SK-N-SH treated with all-trans-retinoic acid at 6 μM for 48 hours (cell line): ENCODE measurements around the gene SERP1.

Experiments used
- ATAC-seq: fragments of 200-7000 bp; cut with Tn5 transposase; 3 replicates; pipeline ENCODE4 v1.9.1; 2020; ENCODE audit warnings: mild to moderate bottlenecking, moderate library complexity
- ARNTL ChIP-seq: fragments of 450-650 bp; formaldehyde crosslinking; IDR thresholded peaks from 2 replicates; pipeline ENCODE4 v1.5.0; 2020; ENCODE audit warnings: low read depth, mild to moderate bottlenecking, moderate library complexity, borderline replicate concordance
- BACH2 ChIP-seq: fragments of 250-450 bp; sonication (Bioruptor Pico); IDR thresholded peaks from 2 replicates; pipeline ENCODE4 v1.9.0; 2021; ENCODE audit warnings: mild to moderate bottlenecking, borderline replicate concordance
- CSDC2 ChIP-seq: fragments of 250-450 bp; sonication (Bioruptor Pico); IDR thresholded peaks from 2 replicates; pipeline ENCODE4 v1.5.0; 2020; ENCODE audit warnings: mild to moderate bottlenecking, moderate library complexity
- ESRRG ChIP-seq: fragments of 250-450 bp; sonication (Bioruptor Pico); IDR thresholded peaks from 2 replicates; pipeline ENCODE4 v1.6.1; 2021; ENCODE audit warnings: mild to moderate bottlenecking
- GLIS3 ChIP-seq: fragments of 250-450 bp; sonication (Bioruptor Pico); IDR thresholded peaks from 2 replicates; pipeline ENCODE4 v1.5.0; 2020; ENCODE audit warnings: mild to moderate bottlenecking, moderate library complexity
- ISL1 ChIP-seq: fragments of 250-450 bp; sonication (Bioruptor Pico); IDR thresholded peaks from 2 replicates; pipeline ENCODE4 v2.1.2; 2022; ENCODE audit warnings: mild to moderate bottlenecking, moderate library complexity
- OSR1 ChIP-seq: fragments of 250-450 bp; sonication (Bioruptor Pico); IDR thresholded peaks from 2 replicates; pipeline ENCODE4 v1.8.0; 2022; ENCODE audit warnings: moderate library complexity, mild to moderate bottlenecking, inconsistent platforms
- PPARA ChIP-seq: fragments of 250-450 bp; sonication (Bioruptor Pico); IDR thresholded peaks from 2 replicates; pipeline ENCODE4 v1.5.0; 2020; ENCODE audit warnings: mild to moderate bottlenecking, borderline replicate concordance
- RARB ChIP-seq: fragments of 250-450 bp; sonication (Bioruptor Pico); IDR thresholded peaks from 2 replicates; pipeline ENCODE4 v1.8.0; 2021; ENCODE audit warnings: mild to moderate bottlenecking, moderate library complexity
- SNAI2 ChIP-seq: fragments of 250-450 bp; sonication (Bioruptor Pico); IDR thresholded peaks from 2 replicates; pipeline ENCODE4 v1.5.0; 2020; ENCODE audit warnings: mild to moderate bottlenecking, moderate library complexity
- TCF4 ChIP-seq: fragments of 250-450 bp; sonication (Bioruptor Pico); IDR thresholded peaks from 2 replicates; pipeline ENCODE4 v1.8.0; 2021; ENCODE audit warnings: mild to moderate bottlenecking, moderate library complexity, borderline replicate concordance
- TOX ChIP-seq: fragments of 250-450 bp; sonication (Bioruptor Pico); IDR thresholded peaks from 2 replicates; pipeline ENCODE4 v1.8.0; 2021; ENCODE audit warnings: mild to moderate bottlenecking, moderate library complexity, borderline replicate concordance
- ZC3H10 ChIP-seq: fragments of 250-450 bp; sonication (Bioruptor Pico); IDR thresholded peaks from 2 replicates; pipeline ENCODE4 v1.5.1; 2021; ENCODE audit warnings: mild to moderate bottlenecking, moderate library complexity
- ZNF565 ChIP-seq: fragments of 450-650 bp; formaldehyde crosslinking; conservative IDR thresholded peaks from 2 replicates; pipeline ENCODE4 v1.5.0; 2020; ENCODE audit warnings: low read depth, mild to moderate bottlenecking, moderate library complexity
- ZNF70 ChIP-seq: fragments of 450-650 bp; formaldehyde crosslinking; IDR thresholded peaks from 2 replicates; pipeline ENCODE4 v1.5.0; 2020; ENCODE audit warnings: mild to moderate bottlenecking, moderate library complexity
- ZNF8 ChIP-seq: fragments of 450-650 bp; formaldehyde crosslinking; IDR thresholded peaks from 2 replicates; pipeline ENCODE4 v1.5.0; 2020; ENCODE audit warnings: mild to moderate bottlenecking, moderate library complexity
- TF ChIP-seq, protein P1 (sequence below): fragments of 250-450 bp; sonication (Bioruptor Pico); IDR thresholded peaks from 2 replicates; pipeline ENCODE4 v1.8.0; 2021; ENCODE audit warnings: low read depth, mild to moderate bottlenecking, moderate library complexity, borderline replicate concordance
- TF ChIP-seq, protein P2 (sequence below): fragments of 250-450 bp; sonication (Bioruptor Pico); IDR thresholded peaks from 2 replicates; pipeline ENCODE4 v1.5.1; 2020; ENCODE audit warnings: low read depth, mild to moderate bottlenecking, moderate library complexity
- TF ChIP-seq, protein P3 (sequence below): fragments of 250-450 bp; sonication (Bioruptor Pico); IDR thresholded peaks from 2 replicates; pipeline ENCODE4 v1.5.0; 2020; ENCODE audit warnings: mild to moderate bottlenecking, moderate library complexity
- TF ChIP-seq, protein P4 (sequence below): fragments of 250-450 bp; sonication (Bioruptor Pico); IDR thresholded peaks from 2 replicates; pipeline ENCODE4 v1.8.0; 2020; ENCODE audit warnings: mild to moderate bottlenecking, moderate library complexity, borderline replicate concordance
- TF ChIP-seq, protein P5 (sequence below): fragments of 250-450 bp; sonication (Bioruptor Pico); IDR thresholded peaks from 2 replicates; pipeline ENCODE4 v1.5.1; 2021; ENCODE audit warnings: mild to moderate bottlenecking, moderate library complexity

The SERP1 gene

DNA sequence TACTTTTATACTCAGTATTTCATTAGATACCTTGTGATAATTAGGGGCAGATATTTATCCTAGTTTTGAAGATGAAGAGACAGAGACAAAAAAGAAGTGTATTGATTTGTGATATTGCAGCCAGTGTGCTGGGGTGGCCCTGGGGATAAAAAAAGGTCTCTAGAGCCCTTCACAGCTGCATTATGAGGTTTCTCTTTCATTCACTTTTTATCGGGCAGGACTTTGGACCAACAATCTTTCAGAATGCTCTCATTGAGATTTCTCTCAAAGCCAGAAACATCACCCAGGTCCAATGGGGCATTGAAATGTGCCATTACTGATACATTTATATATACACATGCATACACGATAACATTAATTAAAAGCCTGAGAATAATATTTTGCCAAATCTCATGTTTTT is 36.3 kb upstream of the SERP1 start:
- no peak for ATAC-seq
- TF ChIP-seq OSR1 (CRISPR knock-in tag) (no peak), CSDC2 (CRISPR knock-in tag) (no peak), ZC3H10 (CRISPR knock-in tag) (no peak), ARNTL (CRISPR knock-in tag) (no peak), PPARA (CRISPR knock-in tag) (no peak), ISL1 (CRISPR knock-in tag) (no peak), TCF4 (CRISPR knock-in tag) (no peak), SNAI2 (CRISPR knock-in tag) (no peak), BACH2 (no peak), ZNF565 (CRISPR knock-in tag) (no peak)
- TF ChIP-seq, protein P1, sequence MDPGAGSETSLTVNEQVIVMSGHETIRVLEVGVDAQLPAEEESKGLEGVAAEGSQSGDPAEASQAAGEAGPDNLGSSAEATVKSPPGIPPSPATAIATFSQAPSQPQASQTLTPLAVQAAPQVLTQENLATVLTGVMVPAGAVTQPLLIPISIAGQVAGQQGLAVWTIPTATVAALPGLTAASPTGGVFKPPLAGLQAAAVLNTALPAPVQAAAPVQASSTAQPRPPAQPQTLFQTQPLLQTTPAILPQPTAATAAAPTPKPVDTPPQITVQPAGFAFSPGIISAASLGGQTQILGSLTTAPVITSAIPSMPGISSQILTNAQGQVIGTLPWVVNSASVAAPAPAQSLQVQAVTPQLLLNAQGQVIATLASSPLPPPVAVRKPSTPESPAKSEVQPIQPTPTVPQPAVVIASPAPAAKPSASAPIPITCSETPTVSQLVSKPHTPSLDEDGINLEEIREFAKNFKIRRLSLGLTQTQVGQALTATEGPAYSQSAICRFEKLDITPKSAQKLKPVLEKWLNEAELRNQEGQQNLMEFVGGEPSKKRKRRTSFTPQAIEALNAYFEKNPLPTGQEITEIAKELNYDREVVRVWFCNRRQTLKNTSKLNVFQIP (CRISPR knock-in tag), result no peak
- TF ChIP-seq, protein P2, sequence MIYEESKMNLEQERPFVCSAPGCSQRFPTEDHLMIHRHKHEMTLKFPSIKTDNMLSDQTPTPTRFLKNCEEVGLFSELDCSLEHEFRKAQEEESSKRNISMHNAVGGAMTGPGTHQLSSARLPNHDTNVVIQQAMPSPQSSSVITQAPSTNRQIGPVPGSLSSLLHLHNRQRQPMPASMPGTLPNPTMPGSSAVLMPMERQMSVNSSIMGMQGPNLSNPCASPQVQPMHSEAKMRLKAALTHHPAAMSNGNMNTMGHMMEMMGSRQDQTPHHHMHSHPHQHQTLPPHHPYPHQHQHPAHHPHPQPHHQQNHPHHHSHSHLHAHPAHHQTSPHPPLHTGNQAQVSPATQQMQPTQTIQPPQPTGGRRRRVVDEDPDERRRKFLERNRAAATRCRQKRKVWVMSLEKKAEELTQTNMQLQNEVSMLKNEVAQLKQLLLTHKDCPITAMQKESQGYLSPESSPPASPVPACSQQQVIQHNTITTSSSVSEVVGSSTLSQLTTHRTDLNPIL (CRISPR knock-in tag), result no peak

DNA sequence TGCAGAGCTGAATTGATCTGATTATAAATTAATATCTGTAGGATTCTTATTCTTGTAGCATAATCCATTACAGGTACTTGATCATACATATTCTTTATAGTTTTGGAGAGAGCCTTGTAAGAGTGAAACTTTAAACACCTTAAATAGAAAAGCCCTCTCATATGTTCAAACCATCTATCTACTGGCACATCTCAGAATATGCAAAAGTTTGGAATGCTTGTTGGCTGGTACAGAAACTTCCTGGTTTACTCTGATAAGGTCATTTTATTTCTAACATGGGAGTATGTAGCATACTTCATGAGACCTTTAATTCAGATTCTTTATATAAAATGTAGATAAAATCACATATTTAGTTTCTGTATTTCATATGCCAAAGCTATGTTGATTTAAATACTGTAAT is 34.9 kb upstream of the SERP1 start:
- TF ChIP-seq, protein P2 (CRISPR knock-in tag), result no peak
- TF ChIP-seq ESRRG (CRISPR knock-in tag) (no peak), PPARA (CRISPR knock-in tag) (no peak)
- TF ChIP-seq, all 23 proteins: peak for 0
- ATAC-seq, result no peak

DNA sequence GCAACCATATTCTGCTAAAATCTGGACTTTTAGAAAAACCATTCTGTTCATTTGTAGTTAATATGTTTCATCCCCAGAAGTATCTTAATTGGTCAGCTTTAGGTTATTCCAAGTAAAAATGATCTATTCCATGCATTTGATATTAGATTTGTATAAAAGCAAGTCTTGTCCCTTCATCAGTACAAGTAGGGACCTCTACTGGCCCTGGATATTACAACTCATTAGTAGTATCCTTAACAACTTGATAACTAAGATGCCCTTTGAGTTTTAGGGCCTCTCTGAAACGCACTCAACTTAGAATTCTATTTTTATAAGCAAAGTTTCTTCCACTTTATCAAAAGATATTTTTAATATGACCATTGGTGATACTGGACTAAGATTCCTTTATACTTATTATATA is 31.6 kb upstream of the SERP1 start:
- no peak for TF ChIP-seq BACH2
- no peak for TF ChIP-seq PPARA (CRISPR knock-in tag)
- TF ChIP-seq, all 23 proteins: peak for 0
- peak; percentile 50 for ATAC-seq

DNA sequence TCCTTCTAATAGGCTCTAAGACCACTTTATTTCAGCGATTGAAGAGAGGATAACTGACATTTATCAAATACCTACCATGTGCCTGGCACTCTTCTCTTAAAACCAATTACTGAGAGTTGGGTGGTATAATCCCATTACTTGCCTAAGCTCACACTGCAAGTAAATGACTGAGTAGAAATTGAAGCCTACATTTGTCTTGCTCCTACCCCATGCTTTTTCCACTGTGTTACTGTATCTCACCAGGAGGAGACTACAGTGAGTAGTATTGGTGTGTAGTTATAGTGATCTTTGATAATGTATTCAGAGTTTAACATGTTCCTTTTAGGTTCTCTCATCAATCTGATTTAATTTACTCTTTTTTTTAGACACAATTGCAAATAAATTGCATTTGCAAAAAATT is 21.0 kb upstream of the SERP1 start:
- no peak for TF ChIP-seq ZNF70 (CRISPR knock-in tag)
- TF ChIP-seq RARB (CRISPR knock-in tag), result no peak
- TF ChIP-seq SNAI2 (CRISPR knock-in tag), result no peak
- TF ChIP-seq, protein P3, sequence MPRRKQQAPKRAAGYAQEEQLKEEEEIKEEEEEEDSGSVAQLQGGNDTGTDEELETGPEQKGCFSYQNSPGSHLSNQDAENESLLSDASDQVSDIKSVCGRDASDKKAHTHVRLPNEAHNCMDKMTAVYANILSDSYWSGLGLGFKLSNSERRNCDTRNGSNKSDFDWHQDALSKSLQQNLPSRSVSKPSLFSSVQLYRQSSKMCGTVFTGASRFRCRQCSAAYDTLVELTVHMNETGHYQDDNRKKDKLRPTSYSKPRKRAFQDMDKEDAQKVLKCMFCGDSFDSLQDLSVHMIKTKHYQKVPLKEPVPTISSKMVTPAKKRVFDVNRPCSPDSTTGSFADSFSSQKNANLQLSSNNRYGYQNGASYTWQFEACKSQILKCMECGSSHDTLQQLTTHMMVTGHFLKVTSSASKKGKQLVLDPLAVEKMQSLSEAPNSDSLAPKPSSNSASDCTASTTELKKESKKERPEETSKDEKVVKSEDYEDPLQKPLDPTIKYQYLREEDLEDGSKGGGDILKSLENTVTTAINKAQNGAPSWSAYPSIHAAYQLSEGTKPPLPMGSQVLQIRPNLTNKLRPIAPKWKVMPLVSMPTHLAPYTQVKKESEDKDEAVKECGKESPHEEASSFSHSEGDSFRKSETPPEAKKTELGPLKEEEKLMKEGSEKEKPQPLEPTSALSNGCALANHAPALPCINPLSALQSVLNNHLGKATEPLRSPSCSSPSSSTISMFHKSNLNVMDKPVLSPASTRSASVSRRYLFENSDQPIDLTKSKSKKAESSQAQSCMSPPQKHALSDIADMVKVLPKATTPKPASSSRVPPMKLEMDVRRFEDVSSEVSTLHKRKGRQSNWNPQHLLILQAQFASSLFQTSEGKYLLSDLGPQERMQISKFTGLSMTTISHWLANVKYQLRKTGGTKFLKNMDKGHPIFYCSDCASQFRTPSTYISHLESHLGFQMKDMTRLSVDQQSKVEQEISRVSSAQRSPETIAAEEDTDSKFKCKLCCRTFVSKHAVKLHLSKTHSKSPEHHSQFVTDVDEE (CRISPR knock-in tag), result no peak
- TF ChIP-seq, protein P4, sequence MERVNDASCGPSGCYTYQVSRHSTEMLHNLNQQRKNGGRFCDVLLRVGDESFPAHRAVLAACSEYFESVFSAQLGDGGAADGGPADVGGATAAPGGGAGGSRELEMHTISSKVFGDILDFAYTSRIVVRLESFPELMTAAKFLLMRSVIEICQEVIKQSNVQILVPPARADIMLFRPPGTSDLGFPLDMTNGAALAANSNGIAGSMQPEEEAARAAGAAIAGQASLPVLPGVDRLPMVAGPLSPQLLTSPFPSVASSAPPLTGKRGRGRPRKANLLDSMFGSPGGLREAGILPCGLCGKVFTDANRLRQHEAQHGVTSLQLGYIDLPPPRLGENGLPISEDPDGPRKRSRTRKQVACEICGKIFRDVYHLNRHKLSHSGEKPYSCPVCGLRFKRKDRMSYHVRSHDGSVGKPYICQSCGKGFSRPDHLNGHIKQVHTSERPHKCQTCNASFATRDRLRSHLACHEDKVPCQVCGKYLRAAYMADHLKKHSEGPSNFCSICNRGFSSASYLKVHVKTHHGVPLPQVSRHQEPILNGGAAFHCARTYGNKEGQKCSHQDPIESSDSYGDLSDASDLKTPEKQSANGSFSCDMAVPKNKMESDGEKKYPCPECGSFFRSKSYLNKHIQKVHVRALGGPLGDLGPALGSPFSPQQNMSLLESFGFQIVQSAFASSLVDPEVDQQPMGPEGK (CRISPR knock-in tag), result no peak
- no peak for TF ChIP-seq ZNF8 (CRISPR knock-in tag)
- TF ChIP-seq ZC3H10 (CRISPR knock-in tag), result no peak
- TF ChIP-seq TCF4 (CRISPR knock-in tag), result no peak
- no peak for TF ChIP-seq GLIS3 (CRISPR knock-in tag)
- TF ChIP-seq, protein P5, sequence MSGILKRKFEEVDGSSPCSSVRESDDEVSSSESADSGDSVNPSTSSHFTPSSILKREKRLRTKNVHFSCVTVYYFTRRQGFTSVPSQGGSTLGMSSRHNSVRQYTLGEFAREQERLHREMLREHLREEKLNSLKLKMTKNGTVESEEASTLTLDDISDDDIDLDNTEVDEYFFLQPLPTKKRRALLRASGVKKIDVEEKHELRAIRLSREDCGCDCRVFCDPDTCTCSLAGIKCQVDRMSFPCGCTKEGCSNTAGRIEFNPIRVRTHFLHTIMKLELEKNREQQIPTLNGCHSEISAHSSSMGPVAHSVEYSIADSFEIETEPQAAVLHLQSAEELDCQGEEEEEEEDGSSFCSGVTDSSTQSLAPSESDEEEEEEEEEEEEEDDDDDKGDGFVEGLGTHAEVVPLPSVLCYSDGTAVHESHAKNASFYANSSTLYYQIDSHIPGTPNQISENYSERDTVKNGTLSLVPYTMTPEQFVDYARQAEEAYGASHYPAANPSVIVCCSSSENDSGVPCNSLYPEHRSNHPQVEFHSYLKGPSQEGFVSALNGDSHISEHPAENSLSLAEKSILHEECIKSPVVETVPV (CRISPR knock-in tag), result no peak
- TF ChIP-seq, protein P2 (CRISPR knock-in tag), result no peak
- no peak for TF ChIP-seq BACH2
- no peak for TF ChIP-seq PPARA (CRISPR knock-in tag)
- no peak for TF ChIP-seq TOX (CRISPR knock-in tag)
- TF ChIP-seq ARNTL (CRISPR knock-in tag), result no peak
- no peak for ATAC-seq
